GM12801 (cell line): Measurements from ENCODE around the gene PALM3.

Experiments used
- TF ChIP-seq, protein P1 (sequence below): IDR thresholded peaks from one replicate; pipeline ENCODE4 v1.5.1; 2011; ENCODE audit warnings: control low read depth; ENCODE audit not compliant: insufficient read length; ENCODE audit errors: extremely low read depth

Gene PALM3

DNA sequence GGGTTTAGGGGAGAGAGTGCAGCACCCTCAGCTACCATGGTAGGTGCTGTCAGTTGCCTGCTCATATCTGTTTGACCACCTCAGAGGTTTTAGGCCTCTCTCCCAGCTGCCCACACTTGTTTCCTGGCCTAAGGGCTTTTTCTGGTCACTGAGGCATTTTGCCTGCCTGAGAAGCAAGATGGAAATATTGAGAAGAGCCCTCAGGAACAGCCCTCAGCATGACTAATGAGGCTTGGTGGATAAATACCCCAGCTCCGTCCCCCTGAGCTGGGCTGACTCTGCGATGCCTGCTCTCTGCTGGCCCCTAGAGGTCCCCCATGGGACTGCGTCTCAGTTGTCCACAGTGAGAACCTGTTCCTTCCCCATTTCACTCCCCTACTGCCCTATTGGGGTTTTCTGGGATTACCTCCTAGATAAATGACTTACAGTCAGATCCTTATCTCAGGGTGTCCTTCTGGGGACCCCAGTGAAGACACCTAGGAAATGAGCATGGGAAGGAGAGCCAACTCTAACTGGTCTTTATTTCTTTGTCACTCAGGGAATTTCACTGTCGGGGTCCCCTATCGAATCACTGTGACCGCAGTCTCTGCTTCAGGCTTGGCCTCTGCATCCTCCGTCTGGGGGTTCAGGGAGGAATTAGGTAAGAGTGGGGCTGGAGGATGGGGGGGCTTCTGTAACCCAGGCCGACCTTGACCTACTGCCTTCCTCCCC lies 13.3 kb downstream of the PALM3 start:
- TF ChIP-seq, protein P1, sequence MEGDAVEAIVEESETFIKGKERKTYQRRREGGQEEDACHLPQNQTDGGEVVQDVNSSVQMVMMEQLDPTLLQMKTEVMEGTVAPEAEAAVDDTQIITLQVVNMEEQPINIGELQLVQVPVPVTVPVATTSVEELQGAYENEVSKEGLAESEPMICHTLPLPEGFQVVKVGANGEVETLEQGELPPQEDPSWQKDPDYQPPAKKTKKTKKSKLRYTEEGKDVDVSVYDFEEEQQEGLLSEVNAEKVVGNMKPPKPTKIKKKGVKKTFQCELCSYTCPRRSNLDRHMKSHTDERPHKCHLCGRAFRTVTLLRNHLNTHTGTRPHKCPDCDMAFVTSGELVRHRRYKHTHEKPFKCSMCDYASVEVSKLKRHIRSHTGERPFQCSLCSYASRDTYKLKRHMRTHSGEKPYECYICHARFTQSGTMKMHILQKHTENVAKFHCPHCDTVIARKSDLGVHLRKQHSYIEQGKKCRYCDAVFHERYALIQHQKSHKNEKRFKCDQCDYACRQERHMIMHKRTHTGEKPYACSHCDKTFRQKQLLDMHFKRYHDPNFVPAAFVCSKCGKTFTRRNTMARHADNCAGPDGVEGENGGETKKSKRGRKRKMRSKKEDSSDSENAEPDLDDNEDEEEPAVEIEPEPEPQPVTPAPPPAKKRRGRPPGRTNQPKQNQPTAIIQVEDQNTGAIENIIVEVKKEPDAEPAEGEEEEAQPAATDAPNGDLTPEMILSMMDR: peak; percentile 75

GRCh38 chr19:14039181-14039580 lies 22.7 kb downstream of the PALM3 start:
- TF ChIP-seq, protein P1: no peak

DNA sequence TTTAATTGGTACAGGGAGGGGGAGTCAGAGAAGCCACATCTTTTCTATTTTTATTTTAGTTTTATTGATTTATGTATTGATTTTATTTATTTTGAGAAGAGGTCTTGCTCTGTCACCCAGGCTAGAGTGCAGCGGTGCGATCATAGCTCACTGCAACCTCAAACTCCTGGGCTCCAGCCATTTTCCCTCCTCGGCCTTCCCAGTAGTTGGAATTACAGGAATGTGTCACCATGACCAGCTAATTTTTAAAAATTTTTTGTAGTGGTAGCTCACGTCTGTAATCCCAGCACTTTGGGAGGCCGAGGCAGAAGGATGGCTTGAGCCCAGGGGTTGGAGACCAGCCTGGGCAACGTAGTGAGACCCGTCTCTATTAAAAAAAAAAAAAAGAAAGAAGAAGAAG lies 26.2 kb downstream of the PALM3 start:
- TF ChIP-seq, protein P1: no peak

DNA sequence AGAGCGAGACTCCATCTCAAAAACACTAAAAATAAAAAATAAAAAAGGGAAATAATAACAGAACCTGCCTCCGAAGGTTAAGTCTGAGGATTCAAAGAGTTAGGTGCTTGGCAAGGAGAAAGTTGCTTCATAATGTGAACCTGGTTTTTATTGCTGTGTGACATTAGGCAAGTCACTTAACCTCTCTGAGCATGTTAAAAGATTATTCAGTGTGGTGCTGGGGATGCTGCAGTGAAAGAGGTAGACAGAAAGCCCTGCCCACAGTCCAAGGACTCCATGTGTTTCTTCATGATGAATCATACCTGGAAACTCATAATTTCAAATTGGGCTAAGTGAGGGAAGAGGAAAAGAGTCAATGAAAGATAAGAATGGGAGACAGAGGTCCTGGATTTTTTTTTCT lies 27.9 kb downstream of the PALM3 start:
- TF ChIP-seq, protein P1: no peak

DNA sequence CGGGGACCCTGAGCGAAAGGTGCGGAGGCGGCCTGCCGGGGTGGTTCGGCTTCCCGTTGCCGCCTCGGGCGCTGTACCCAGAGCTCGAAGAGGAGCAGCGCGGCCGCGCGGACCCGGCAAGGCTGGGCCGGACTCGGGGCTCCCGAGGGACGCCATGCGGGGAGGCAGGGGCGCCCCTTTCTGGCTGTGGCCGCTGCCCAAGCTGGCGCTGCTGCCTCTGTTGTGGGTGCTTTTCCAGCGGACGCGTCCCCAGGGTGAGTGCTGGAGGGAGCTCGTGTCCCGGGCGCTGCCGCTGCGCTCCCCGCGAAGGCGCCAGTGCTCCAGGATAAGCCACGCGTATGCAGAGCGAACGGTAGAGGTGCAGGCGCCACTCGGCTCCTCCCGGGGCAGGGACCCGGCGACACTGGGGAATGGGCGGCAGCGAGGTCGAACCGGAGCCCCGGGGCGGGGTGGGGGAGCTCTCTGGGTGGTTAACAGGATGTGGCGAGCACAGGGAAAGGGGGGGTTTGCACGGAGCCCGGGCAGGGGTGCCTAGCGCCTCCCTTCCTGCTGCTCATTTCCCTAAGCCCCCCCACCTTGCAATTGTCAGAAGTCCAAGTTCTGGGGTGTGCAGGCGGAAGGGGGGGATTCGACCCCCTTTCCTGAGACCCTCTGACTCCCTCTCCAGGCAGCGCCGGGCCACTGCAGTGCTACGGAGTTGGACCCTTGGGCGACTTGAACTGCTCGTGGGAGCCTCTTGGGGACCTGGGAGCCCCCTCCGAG lies 30.0 kb downstream of the PALM3 start, which contains the start of gene IL27RA:
IL27RA (plus strand) TSS at position 44 of the 762 bp plus-strand sequence; CDS start at position 155, 111 bp downstream.
- TF ChIP-seq, protein P1: no peak

DNA sequence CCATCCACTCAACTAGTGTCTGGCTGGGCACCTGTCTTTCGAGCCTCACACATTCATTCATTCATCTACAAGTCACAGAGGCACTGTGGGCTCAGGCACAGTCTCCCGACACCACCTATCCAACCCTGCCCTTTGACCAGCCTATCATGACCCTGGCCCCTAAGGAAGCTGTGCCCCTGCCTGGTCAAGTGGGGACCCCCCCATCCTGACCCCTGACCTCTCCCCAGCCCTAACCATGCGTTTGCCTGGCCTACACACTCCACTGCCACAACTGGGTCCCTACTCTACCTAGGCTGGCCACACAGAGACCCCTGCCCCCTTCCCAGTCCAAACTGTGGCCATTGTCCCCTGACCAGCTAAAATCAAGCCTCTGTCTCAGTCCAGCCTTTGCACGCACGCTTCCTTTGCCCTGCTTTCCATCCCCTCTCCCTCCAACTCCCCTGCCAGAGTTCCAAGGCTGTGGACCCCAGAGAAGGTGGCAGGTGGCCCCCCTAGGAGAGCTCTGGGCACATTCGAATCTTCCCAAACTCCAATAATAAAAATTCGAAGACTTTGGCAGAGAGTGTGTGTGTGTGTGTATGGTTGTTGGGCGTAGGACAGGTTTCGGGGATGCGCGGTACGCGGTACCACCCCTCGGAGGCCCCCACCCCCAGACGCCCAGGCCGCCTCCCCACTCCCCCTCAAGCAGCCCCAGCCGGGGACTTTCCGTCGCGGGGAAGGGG lies 30.7 kb downstream of the PALM3 start:
- TF ChIP-seq, protein P1: no peak

GRCh38 chr19:14028901-14029300 lies 33.0 kb downstream of the PALM3 start:
- TF ChIP-seq, protein P1: no peak
